ENCODE measurements around the gene JMJD1C.

- no peak for TF ChIP-seq CTCF (IDR thresholded peaks at IDR 0.05)
- TF ChIP-seq POLR2A (IDR thresholded peaks at IDR 0.05): no peak
Measured at GRCh38 chr10:63458177-63458576, 7.6 kb downstream of the JMJD1C start.

Data from adrenal gland (tissue), 5 donors.